GM18861 (cell line): ENCODE measurements around the gene PPDPF.

Source experiments
- ATAC-seq: cut with Tn5 transposase; IDR thresholded peaks from one replicate; pipeline ENCODE4 v1.9.1; 2021; ENCODE audit not compliant: unreplicated experiment

PPDPF gene

DNA sequence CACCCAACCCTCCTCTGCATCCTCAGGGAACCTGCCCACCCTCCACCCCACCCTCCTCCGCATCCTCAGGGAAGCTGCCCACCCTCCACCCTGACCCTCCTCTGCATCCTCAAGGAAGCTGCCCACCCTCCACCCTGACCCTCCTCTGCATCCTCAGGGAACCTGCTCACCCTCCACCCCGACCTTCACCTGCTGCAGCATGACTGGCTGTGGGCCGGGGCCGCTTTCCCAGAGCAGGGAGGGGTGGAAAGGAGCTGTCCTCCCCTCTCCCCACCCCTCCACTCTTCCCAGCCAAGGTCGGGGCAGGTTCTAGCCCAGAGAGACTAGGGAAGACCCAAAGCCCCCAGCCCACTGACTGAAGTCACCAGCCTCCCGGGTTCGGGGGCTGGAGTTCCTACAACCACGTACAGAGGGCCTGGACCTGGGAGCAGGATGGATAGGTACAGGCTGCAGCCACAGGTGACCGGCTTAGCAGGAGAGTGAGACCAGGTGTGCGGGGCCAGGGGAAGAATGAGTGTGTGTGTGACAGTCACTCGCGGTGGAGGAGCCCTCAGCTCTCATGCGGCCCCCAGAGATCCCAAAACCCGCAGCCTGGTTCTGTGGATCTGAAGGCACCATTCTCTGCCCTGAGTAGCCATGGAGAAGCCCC is 33.3 kb upstream of the PPDPF start:
- no peak for ATAC-seq

DNA sequence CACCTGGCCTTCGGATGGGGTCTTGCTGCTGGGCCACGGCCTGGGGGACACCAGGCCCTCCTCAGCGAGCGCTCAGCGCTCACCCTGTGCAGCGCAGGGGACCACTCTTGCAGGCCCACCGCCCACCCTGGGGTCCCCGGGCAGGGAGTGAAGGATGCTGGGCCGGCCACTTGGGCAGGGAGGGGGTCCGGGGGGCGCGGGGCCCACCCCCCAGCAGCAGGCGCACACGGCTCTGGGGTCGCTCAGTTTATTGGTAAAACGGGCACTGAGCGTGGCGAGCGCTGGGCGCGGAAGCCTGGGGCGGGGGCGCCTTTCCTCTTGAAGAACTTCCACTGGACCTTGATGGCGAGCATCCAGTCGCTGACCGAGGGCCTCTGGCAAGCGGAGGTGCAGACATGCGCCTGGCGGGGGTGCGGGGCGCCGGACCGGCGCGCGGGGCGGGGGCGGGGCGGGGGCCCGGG is 32.8 kb upstream of the PPDPF start:
- no peak for ATAC-seq

GRCh38 chr20:63488315-63489251 is 32.0 kb upstream of the PPDPF start:
- ATAC-seq = no peak

DNA sequence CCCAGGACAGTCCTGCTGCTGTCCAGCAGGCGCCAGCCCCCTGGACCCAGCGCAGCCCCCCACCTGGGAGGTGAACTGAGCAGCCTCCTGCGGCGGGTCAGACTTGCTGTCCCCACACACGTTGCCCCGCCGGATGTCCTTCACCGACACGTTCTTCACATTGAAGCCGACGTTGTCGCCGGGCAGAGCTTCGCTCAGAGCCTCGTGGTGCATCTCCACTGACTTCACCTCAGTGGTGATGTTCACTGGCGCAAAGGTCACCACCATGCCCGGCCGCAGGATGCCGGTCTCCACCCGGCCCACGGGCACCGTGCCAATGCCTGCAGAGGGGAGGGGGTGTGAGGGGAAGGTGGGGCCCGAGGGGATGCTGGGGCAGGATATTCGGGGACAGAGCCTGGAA is 30.1 kb upstream of the PPDPF start:
- no peak for ATAC-seq

GRCh38 chr20:63491078-63491477 is 29.5 kb upstream of the PPDPF start:
- no peak for ATAC-seq

- no peak for ATAC-seq
Measured at GRCh38 chr20:63491635-63492230, 28.8 kb upstream of the PPDPF start.

GRCh38 chr20:63492518-63492917 is 28.0 kb upstream of the PPDPF start:
- no peak for ATAC-seq

GRCh38 chr20:63492982-63493381 is 27.6 kb upstream of the PPDPF start:
- no peak for ATAC-seq

DNA sequence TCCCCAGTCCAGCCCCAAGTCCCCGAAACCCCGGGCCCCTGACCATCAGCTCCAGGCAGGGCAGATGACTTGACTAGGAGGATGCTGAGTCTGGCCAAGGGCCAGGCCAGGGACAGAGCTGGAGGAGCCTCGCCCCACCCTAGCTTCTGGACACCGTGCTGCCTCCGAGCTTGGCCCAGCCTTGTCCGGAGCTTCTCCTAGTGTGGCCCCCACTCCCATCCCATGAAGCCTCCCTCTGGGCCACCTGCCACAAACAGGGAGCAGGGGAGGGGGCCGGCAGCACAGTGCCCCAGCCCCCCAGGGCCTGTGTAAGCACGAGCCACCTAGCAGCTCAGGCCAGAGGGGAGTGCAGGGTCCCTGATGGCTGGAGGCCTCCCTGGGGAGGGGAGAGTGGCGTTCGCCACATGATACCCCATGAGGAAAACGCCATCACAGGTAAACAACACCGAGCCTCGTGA is 27.0 kb upstream of the PPDPF start:
- ATAC-seq = no peak

GRCh38 chr20:63494084-63494419 is 26.5 kb upstream of the PPDPF start:
- ATAC-seq = no peak

GRCh38 chr20:63494420-63495166 is 26.0 kb upstream of the PPDPF start:
- no peak for ATAC-seq

- ATAC-seq = no peak
Measured at GRCh38 chr20:63495167-63495720, 25.3 kb upstream of the PPDPF start.

- ATAC-seq = no peak
Measured at GRCh38 chr20:63495741-63496595, 24.6 kb upstream of the PPDPF start.

DNA sequence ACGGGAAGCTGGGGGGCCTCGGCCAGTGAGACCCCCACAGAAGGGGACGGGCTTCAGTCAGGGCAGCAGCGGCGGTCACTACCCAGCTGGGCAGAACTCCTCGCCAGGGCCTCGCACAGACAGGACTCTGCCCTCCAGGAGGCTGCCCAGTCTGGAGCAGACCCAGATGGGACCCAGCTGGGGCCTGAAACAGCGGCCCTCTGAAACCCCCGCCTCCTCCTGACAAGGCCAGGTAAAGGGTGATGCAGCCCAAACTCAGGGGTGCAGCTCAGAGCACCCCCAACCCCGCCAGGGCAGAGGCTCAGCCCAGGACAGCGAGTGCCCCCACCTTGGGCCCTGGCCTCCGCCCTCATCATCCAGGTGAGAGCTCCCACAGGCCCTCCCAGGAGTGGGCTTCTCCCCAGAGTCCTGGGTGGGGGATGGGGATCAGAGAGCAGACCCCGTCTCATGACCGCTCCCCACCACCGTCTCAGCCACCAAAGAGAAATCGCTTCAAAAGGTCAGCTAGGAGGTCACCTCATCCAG is 23.9 kb upstream of the PPDPF start:
- no peak for ATAC-seq

DNA sequence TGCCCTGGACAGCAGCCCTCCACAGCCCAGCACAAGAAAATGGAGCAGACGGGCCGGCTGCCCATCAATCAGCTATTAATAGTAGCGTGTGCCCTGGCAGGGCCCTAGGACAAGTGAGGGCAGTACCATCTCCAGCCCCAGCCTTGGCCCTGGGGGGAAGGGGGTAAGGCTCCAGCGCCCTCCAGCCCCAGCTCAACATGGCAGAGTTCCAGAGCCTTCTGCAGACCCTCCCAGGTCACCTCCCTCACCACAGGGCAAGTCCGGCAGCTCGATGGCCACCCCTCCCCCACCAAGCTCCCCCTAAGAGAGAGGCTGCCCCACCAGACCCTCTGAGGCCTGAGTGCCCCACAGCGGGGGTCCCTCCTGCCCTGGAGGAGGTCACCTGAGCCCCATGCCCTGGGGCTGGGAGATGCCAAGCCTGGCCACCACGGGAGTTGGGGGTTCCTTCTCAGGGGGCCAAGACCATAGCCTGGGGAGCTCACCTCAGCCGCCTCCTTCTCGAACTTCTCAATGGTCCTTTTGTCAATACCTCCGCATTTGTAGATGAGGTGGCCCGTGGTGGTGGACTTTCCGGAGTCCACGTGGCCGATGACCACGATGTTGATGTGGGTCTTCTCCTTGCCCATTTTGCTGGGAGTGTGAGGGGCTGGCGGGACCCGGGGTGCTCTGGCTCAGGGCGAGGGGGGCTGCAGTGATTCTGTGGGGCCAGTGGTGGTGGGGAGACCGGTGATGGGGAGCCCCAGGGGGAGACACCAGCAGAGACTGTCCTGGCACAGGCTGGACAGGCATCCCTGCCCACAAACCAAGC is 23.2 kb upstream of the PPDPF start:
- no peak for ATAC-seq

DNA sequence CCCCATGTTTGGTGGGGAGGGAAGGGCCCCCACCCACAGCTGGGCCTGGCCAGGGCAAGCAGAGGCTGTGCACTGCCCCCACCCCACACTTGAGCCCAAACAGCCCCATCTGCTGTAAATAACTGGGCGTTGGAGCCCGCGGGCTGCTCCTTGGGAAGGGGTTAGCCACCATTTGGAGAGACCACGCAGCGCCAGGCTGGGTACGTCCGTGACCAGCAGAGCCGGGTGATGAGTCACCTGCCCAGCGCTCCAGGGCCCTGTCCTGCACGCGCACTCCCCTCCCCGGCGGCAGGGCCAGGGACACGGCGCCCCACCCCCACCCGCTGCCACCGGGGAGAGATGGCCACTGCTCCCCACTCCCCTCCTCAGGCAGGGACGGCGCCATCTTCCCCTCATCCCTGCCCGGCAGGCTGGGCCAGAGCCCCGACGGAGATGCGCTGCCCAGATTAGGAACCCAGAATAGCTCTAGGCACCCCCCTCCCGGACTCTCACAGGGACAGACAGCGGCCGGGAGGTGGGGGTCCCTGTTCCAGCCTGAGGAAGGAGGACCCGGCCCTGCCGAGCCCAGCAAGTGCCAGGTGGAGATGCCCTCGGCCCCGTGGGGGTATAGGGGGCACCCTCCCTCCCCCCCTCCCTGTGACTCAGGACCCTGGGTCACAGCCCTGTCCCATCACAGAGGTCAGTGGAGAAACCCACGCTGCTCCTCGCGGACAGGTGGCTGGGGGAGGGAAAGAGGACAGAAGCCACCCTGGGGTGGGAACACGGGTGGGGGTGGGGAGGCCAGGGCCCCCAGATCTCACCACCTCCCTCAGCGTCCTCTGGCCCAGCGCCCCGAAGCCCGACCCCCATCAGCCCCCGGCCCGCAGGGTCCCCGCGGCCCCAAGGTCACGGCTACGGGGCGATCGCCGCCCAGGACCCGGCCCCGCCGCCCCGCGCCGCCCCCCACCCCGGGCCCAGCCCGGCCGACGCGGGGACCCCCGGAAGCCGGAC is 22.3 kb upstream of the PPDPF start:
- no peak for ATAC-seq

GRCh38 chr20:63498960-63499337 is 21.6 kb upstream of the PPDPF start, which contains the start of gene EEF1A2:
EEF1A2 (minus strand) TSS chr20:63499083; CDS start chr20:63497763, 1,320 bp downstream.
- ATAC-seq = no peak
